Measurements from ENCODE around the gene HHEX. TPM values are rescaled to one million over a fixed set of nuclear protein-coding genes. Genes with fewer than 3 reads are reported as not detected.

The HHEX gene
- total RNA-seq, 1 experiment from 2014 or later, result 11.0 TPM

- no peak for ATAC-seq
- Histone ChIP-seq H3K4me2 (ENCODE audit: low read length) (no peak overlapping the region), H2AFZ (ENCODE audit: low read depth, low read length, poor library complexity, severe bottlenecking) (no peak overlapping the region), H3K79me2 (ENCODE audit: insufficient read depth, low read length) (no peaks in the 10 kb centered on the region), H3K9ac (ENCODE audit: low read length) (no peak overlapping the region), H3K27me3 (ENCODE audit: insufficient read depth, low read length) (no peaks in the 10 kb centered on the region), H3K36me3 (ENCODE audit: control insufficient read depth in 1 of 2, insufficient read depth in 2 of 2, low read length in 2 of 2) (no peaks in the 10 kb centered on the region), H3K9me3 (ENCODE audit: control insufficient read depth in 1 of 2, insufficient read depth in 1 of 2, low read depth in 1 of 2, low read length in 2 of 2) (no peaks in the 10 kb centered on the region), H4K20me1 (ENCODE audit: insufficient read depth) (no peaks in the 10 kb centered on the region), H3K4me1 (ENCODE audit: control insufficient read depth in 1 of 2, insufficient read depth in 2 of 2, low read length in 2 of 2) (no peaks in the 10 kb centered on the region), H3K4me3 (replicated peaks in 1 of 2; ENCODE audit: low read depth in 1 of 2, low read length in 2 of 2) (no peak overlapping the region), H3K9me2 (ENCODE audit: insufficient read depth) (no peaks in the 10 kb centered on the region), H3K27ac (ENCODE audit: low read depth, low read length) (no peak overlapping the region)
- CTCF ChIA-PET, result no interaction called here
- intact Hi-C loops (cut with micrococcal nuclease), result no loop called here
- POLR2A ChIA-PET, result no interaction called here
- RAD21 ChIA-PET (ENCODE audit: low non-redundant PET in 1 of 2, low total read pairs in 2 of 2, uncharacterized antibody in 2 of 2, unreplicated experiment in 2 of 2), result interaction anchor here in 1 of 2 experiments (0.6 kb wide), 1 partner anchor 20 kb away, joined by 3 read pairs; no protein-coding TSS in a partner anchor
- BruUV-seq (replicated peaks), result no TSS peak
- no peak for DNase-seq (ENCODE audit: low read depth, low spot score)
- no peak for TF ChIP-seq CTCF (IDR thresholded peaks at IDR 0.05 in 2 of 3, conservative IDR thresholded peaks at IDR 0.05 in 1 of 3; ENCODE audit: borderline replicate concordance in 1 of 3, insufficient read depth in 1 of 3, low read depth in 2 of 3, low read length in 2 of 3)
- no peak for TF ChIP-seq CBX3 (IDR thresholded peaks at IDR 0.05; ENCODE audit: low read depth)
- TF ChIP-seq YY1 (IDR thresholded peaks at IDR 0.05; ENCODE audit: extremely low read depth, insufficient replicate concordance, low read depth, low read length), result no peak
- TF ChIP-seq JUND (IDR thresholded peaks at IDR 0.05), result no peak
- no peak for TF ChIP-seq ZFX (IDR thresholded peaks at IDR 0.05)
- no peak for TF ChIP-seq SIN3A (IDR thresholded peaks at IDR 0.05; ENCODE audit: low read depth)
- no peak for TF ChIP-seq EZH2 (IDR thresholded peaks at IDR 0.05)
- TF ChIP-seq ZBTB33 (IDR thresholded peaks at IDR 0.05; ENCODE audit: extremely low read depth, insufficient replicate concordance, low read length), result no peak
Observed at GRCh38 chr10:92729886-92730285, 40.1 kb downstream of the HHEX start.
